Right lobe of liver (tissue), 6 donors: Measurements from ENCODE around the gene PPM1A. TPM values are rescaled to one million over a fixed set of nuclear protein-coding genes. Genes with fewer than 3 reads are reported as not detected.

Experiments used
- ATAC-seq, 4 donors: fragments of 200-7000 bp; cut with Tn5 transposase; one replicate each; pipeline ENCODE4 v1.9.1; 2020; ENCODE audit warnings: mild to moderate bottlenecking in 4 of 4, moderate library complexity in 4 of 4
- DNase-seq, 3 donors: peaks; one replicate each; pipeline ENCODE4 v3.0.0-alpha.2; 2020
- H3K27ac ChIP-seq, 3 donors: fragments of 200-600 bp; one replicate each; pipeline ENCODE4 v1.8.0; 2022
- H3K27me3 ChIP-seq, 2 donors: fragments of 200-600 bp; one replicate each; pipeline ENCODE4 v1.8.0; 2022
- H3K36me3 ChIP-seq, 4 donors: fragments of 200-600 bp; sonication (generic) in 1 of 4; one replicate each; pipeline versions ENCODE4 v1.5.1 to v1.8.0; 2017 to 2022; ENCODE audit warnings: control low read depth in 1 of 4
- H3K4me1 ChIP-seq, 4 donors: fragments of 200-600 bp; sonication (generic) in 1 of 4; one replicate each; pipeline versions ENCODE4 v1.5.1 to v1.8.0; 2017 to 2022; ENCODE audit warnings: control low read depth in 1 of 4
- H3K4me3 ChIP-seq, 3 donors: fragments of 200-600 bp; one replicate each; pipeline ENCODE4 v1.8.0; 2022
- H3K9me3 ChIP-seq, 4 donors: fragments of 200-600 bp; sonication (generic) in 1 of 4; one replicate each; pipeline versions ENCODE4 v1.5.1 to v1.8.0; 2017 to 2022; ENCODE audit warnings: control low read depth in 1 of 4
- POLR2A ChIP-seq: fragments of 450-650 bp; IDR thresholded peaks from one replicate; pipeline ENCODE4 v1.6.1; 2017; ENCODE audit warnings: antibody characterized with exemption, mild to moderate bottlenecking
- WGBS: methylation state at CpG from one replicate; pipeline ENCODE4 v1.1.6; 2018; ENCODE audit warnings: low coverage, low lambda C conversion rate; ENCODE audit not compliant: insufficient coverage; ENCODE audit errors: missing lambda C conversion rate; 5-methylcytosine and 5-hydroxymethylcytosine counted together
- intact Hi-C, 2 donors: fragments of 100-400 bp; cut with DNase I; formaldehyde crosslinking; loops; one replicate each; pipeline versions ENCODE4 v1.11.2 to v1.14.1; 2022
- total RNA-seq, 6 experiments: library from RNA; depleted of rRNA in 2 of 6; stranded (reverse); fragments of >200 nt in 2 of 6; fragmentation: NEBNext Ultra II Directional in 3 of 6; extraction: Animal tissue kit (Norgen Biotek cat#: 25700) in 3 of 6; gene quantifications; one replicate each; pipeline versions ENCODE4 v1.1.0 to v1.2.4, GENCODE V29; 2016 to 2023
- TF ChIP-seq, protein P1 (sequence below), 4 donors: fragments of 200-600 bp in 3 of 4; fragments of 450-650 bp in 1 of 4; IDR thresholded peaks; one replicate each; pipeline versions ENCODE4 v1.5.1 to v1.8.0; 2016 to 2022; ENCODE audit warnings: antibody characterized with exemption in 4 of 4, mild to moderate bottlenecking in 2 of 4
- donor health status: DM: no; HTN: yes; CAD: no.
- donor health status: DM: no; HTN: no; CAD: no.
- donor health status: DM: no; HTN: no; CAD: no.
- donor health status: DM: no; HTN: yes; CAD: no.
- donor health status: DM: no; HTN: yes; CAD: no.

Gene PPM1A
- total RNA-seq, 6 experiments from 2014 or later, result 32.6 to 54.7 (median 39.4) TPM

DNA sequence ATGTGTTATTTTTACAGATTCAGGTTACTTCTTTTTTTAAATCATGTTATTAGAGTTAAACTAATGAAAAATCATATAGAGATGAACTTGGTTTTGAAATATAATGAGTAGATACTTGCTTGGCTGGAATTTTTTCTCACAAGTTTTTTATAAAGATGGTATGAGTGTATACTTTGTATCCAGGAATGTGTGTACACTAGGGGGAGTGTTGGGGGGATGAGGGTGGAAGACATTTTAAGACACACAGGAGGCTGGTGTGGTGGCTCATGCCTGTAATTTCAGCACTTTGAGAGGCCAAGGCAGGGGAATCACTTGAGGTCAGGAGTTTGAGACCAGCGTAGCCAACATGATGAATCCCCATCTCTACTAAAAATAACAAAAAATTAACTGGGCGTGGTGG lies 23.2 kb downstream of the PPM1A start:
- no peak for ATAC-seq
- DNase-seq, result no peak
- Histone ChIP-seq H3K9me3 (no peaks in the 10 kb centered on the region), H3K36me3 (no peaks in the 10 kb centered on the region), H3K4me1 (peaks cover 0 to 42% (median 11%) of the 10 kb centered on the region in 4 donors), H3K4me3 (no peak overlapping the region), H3K27ac (no peak overlapping the region), H3K27me3 (no peaks in the 10 kb centered on the region)
- 100% methylated on average over 2 of the region's 2 CpGs for WGBS
- no peak for TF ChIP-seq POLR2A
- TF ChIP-seq, protein P1, sequence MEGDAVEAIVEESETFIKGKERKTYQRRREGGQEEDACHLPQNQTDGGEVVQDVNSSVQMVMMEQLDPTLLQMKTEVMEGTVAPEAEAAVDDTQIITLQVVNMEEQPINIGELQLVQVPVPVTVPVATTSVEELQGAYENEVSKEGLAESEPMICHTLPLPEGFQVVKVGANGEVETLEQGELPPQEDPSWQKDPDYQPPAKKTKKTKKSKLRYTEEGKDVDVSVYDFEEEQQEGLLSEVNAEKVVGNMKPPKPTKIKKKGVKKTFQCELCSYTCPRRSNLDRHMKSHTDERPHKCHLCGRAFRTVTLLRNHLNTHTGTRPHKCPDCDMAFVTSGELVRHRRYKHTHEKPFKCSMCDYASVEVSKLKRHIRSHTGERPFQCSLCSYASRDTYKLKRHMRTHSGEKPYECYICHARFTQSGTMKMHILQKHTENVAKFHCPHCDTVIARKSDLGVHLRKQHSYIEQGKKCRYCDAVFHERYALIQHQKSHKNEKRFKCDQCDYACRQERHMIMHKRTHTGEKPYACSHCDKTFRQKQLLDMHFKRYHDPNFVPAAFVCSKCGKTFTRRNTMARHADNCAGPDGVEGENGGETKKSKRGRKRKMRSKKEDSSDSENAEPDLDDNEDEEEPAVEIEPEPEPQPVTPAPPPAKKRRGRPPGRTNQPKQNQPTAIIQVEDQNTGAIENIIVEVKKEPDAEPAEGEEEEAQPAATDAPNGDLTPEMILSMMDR (IDR thresholded peaks at IDR 0.05), result no peak
- intact Hi-C loops, result no loop called here

DNA sequence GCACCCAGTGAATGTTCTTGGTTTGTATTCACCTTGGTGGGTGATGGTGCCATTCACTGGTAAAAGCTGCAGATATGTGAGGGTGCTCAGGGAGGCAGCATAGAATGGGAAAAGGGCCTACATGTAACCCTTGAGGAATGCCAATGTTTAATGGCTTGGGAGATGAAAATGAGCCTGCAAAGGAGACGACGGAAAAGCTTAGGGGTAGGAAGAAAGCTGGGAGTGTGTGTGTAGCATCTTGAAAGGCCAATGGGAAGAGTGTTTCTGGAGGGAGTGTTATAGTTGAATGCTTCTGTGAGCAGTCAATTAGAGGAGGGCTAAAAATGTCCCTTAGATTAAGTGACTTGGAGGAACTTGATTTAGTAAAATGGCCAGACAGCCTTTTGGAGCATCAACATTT lies 24.9 kb downstream of the PPM1A start:
- H3K4me1 ChIP-seq, result peaks cover 0 to 42% (median 11%) of the 10 kb centered on the region in 4 donors

DNA sequence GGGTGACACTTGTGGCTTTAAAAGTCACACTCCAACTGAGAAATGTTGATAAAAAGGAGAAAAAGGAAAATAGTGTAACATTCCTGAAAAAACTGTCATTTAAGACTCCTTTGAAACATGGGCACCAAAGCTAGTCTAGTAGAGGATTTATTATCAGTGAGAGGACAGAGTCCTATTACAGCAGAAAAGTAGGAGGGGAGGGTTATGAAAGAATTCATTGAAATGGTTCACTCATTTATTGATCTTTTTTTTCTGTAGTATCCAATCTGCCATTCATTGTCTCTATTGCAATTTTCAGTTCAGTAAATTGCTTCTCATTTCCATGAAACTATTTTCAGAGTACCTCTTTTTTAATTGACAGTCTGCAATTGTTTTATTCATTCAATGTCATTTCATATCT lies 25.4 kb downstream of the PPM1A start:
- H3K36me3 ChIP-seq, result no peaks in the 10 kb centered on the region
- H3K4me3 ChIP-seq, result no peak overlapping the region
- H3K27ac ChIP-seq, result no peak overlapping the region
- H3K9me3 ChIP-seq, result no peaks in the 10 kb centered on the region
- TF ChIP-seq, protein P1 (IDR thresholded peaks at IDR 0.05), result no peak
- TF ChIP-seq POLR2A, result no peak
- intact Hi-C loops, result no loop called here
- ATAC-seq, result peak; percentile 65 to 86 (median 82)
- H3K27me3 ChIP-seq, result no peaks in the 10 kb centered on the region
- peaks cover 0 to 42% (median 11%) of the 10 kb centered on the region in 4 donors for H3K4me1 ChIP-seq
- no peak for DNase-seq

More for the DNA sequence above, 24.9 kb downstream of the PPM1A start:
- intact Hi-C loops, result no loop called here
- no peak overlapping the region for H3K4me3 ChIP-seq
- no peak for ATAC-seq
- no peak overlapping the region for H3K27ac ChIP-seq
- no peak for DNase-seq
- no peaks in the 10 kb centered on the region for H3K9me3 ChIP-seq
- no peaks in the 10 kb centered on the region for H3K36me3 ChIP-seq
- H3K27me3 ChIP-seq, result no peaks in the 10 kb centered on the region
- no peak for TF ChIP-seq POLR2A
- TF ChIP-seq, protein P1 (IDR thresholded peaks at IDR 0.05), result no peak
- WGBS, result 79% methylated on average over 2 of the region's 2 CpGs

DNA sequence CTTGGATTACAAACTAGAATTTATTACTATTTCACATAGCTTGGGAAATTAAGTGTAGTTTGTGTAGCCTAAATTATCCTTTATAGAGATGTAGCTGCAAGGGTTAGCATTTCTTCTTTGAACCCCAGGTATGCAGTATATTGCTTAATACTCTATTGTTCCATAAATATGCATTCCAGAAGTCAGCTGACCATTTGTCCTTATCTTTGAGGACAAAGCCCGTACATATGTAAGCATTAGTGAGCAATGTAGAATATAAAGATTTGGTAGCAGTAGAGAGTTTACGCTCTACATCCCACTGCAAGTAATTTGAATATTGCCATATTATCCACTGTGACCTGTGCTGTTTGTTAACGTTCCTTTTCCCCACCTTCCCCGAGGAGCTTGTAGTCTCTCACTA lies 26.9 kb downstream of the PPM1A start:
- no peaks in the 10 kb centered on the region for H3K36me3 ChIP-seq
- no peak overlapping the region for H3K4me3 ChIP-seq
- H3K4me1 ChIP-seq, result peaks cover 0 to 42% (median 11%) of the 10 kb centered on the region in 4 donors
- H3K27ac ChIP-seq, result no peak overlapping the region
- H3K27me3 ChIP-seq, result no peaks in the 10 kb centered on the region
- ATAC-seq (no peak), DNase-seq (no peak)
- WGBS, result 49% methylated on average over 4 of the region's 4 CpGs
- intact Hi-C loops, result no loop called here
- no peaks in the 10 kb centered on the region for H3K9me3 ChIP-seq
- no peak for TF ChIP-seq POLR2A
- TF ChIP-seq, protein P1 (IDR thresholded peaks at IDR 0.05), result no peak

DNA sequence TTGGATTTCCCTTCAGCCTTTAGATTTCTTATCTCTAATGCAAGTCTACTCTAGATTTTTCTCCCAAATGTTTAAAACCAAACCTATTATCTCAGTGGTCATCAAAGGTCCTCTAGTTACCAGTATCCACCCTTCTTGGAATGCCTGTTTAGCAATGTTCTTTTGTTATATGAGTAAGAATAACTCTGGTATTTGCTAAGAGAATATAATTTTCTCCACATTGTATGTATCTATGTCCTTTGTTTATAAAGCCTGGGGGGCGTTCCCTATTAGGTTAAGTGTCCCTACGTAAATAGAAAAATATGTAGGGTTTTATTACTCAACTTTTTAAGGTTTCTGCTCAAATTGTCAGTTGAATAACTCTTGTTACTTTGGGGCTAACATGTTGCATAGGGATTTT lies 27.3 kb downstream of the PPM1A start:
- intact Hi-C loops, result no loop called here
- Histone ChIP-seq H3K36me3 (no peaks in the 10 kb centered on the region), H3K4me3 (no peak overlapping the region), H3K27me3 (no peaks in the 10 kb centered on the region), H3K4me1 (peaks cover 0 to 40% (median 11%) of the 10 kb centered on the region in 4 donors), H3K9me3 (no peaks in the 10 kb centered on the region), H3K27ac (no peak overlapping the region)
- DNase-seq, result no peak
- ATAC-seq, result no peak
- 69% methylated on average over 2 of the region's 2 CpGs for WGBS
- TF ChIP-seq, protein P1 (IDR thresholded peaks at IDR 0.05), result no peak
- TF ChIP-seq POLR2A, result no peak
